H1 (cell line): Measurements from ENCODE around the gene ANAPC13.

Source experiments
- SP1 ChIP-seq: IDR thresholded peaks from 2 replicates; pipeline ENCODE4 v1.6.1; 2011; ENCODE audit warnings: low read depth, low read length
- TF ChIP-seq, protein P1 (sequence below), 3 experiments: IDR thresholded peaks; 1 replicate in 2 of 3; 2 replicates in 1 of 3; pipeline versions ENCODE4 v1.5.1 to v1.6.1; 2011; ENCODE audit warnings: low read length in 3 of 3, mild to moderate bottlenecking in 3 of 3, inconsistent platforms in 2 of 3, low read depth in 1 of 3, moderate library complexity in 1 of 3; ENCODE audit not compliant: insufficient read depth in 1 of 3; ENCODE audit errors: control extremely low read depth in 1 of 3

DNA sequence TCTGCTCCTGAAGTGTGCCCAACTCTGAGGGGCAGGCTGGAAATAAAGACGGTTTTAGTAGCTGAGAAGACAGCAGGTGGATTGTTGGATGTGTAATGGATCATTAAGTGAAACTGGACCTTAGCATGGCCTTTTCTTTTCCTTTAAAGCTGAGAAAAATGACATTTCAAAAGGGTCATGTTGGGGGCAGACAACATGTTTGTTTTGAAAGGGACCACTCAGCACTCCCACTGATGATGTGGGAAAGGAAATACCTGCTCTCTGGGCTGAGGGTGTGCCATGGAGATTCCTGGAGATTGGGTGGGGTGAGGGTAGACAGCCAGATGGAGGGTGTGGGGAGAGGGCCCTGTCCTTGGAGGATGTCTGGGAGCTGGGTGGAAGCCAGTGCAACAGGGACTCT is 38.4 kb downstream of the ANAPC13 start:
- no peak for TF ChIP-seq SP1
- TF ChIP-seq, protein P1, sequence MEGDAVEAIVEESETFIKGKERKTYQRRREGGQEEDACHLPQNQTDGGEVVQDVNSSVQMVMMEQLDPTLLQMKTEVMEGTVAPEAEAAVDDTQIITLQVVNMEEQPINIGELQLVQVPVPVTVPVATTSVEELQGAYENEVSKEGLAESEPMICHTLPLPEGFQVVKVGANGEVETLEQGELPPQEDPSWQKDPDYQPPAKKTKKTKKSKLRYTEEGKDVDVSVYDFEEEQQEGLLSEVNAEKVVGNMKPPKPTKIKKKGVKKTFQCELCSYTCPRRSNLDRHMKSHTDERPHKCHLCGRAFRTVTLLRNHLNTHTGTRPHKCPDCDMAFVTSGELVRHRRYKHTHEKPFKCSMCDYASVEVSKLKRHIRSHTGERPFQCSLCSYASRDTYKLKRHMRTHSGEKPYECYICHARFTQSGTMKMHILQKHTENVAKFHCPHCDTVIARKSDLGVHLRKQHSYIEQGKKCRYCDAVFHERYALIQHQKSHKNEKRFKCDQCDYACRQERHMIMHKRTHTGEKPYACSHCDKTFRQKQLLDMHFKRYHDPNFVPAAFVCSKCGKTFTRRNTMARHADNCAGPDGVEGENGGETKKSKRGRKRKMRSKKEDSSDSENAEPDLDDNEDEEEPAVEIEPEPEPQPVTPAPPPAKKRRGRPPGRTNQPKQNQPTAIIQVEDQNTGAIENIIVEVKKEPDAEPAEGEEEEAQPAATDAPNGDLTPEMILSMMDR (IDR thresholded peaks at IDR 0.05; ENCODE audit: control extremely low read depth in 1 of 3, insufficient read depth in 1 of 3, low read depth in 1 of 3, low read length in 3 of 3): no peak
